Activated T-helper 1 cell treated with anti-CD3 and anti-CD28 coated beads, Interleukin-12 subunit alpha, Interleukin-12 subunit beta, Interleukin-2, Interleukin-4 antibody, amounts not matched to agents 30 ng/mL and 10 ng/mL and 1 ng/mL, durations not matched to agents 14 hours and 24 hours and 36 hours (primary cell): ENCODE measurements around the gene ALDH7A1. TPM values are rescaled to one million over a fixed set of nuclear protein-coding genes. Genes with fewer than 3 reads are reported as not detected.
"Not testable (repeated sequence)": the region's sequence is repeated elsewhere in the genome, so short reads cannot be mapped to it uniquely, and the experiment has no call there.

Experiments
- DNase-seq: peaks from one replicate; pipeline ENCODE4 v3.0.0; 2021; ENCODE audit warnings: low spot score
- H3K27ac Mint-ChIP-seq: one replicate; pipeline ENCODE4 v1.8.0; 2021; ENCODE audit warnings: mild to moderate bottlenecking, mixed read lengths
- H3K27me3 Mint-ChIP-seq: one replicate; pipeline ENCODE4 v1.8.0; 2022; ENCODE audit warnings: mild to moderate bottlenecking, moderate library complexity, mixed read lengths; ENCODE audit not compliant: insufficient read depth
- H3K36me3 Mint-ChIP-seq: one replicate; pipeline ENCODE4 v1.8.0; 2021; ENCODE audit warnings: low read depth, mixed read lengths
- H3K4me1 Mint-ChIP-seq: one replicate; pipeline ENCODE4 v1.8.0; 2021; ENCODE audit warnings: low read depth, mixed read lengths
- H3K4me3 Mint-ChIP-seq: one replicate; pipeline ENCODE4 v1.8.0; 2021; ENCODE audit warnings: mild to moderate bottlenecking, moderate library complexity, mixed read lengths
- H3K9me3 Mint-ChIP-seq: one replicate; pipeline ENCODE4 v1.8.0; 2021; ENCODE audit warnings: mixed read lengths
- intact Hi-C: fragments of 100-400 bp; cut with micrococcal nuclease; formaldehyde crosslinking; loops from one replicate; pipeline ENCODE4 v1.15.1; 2024
- total RNA-seq: library from RNA; stranded (reverse); gene quantifications from 2 replicates; pipeline ENCODE4 v1.2.3, GENCODE V29; 2022

Gene ALDH7A1
- total RNA-seq, 1 donor from 2014 or later, result 0.70 TPM

DNA sequence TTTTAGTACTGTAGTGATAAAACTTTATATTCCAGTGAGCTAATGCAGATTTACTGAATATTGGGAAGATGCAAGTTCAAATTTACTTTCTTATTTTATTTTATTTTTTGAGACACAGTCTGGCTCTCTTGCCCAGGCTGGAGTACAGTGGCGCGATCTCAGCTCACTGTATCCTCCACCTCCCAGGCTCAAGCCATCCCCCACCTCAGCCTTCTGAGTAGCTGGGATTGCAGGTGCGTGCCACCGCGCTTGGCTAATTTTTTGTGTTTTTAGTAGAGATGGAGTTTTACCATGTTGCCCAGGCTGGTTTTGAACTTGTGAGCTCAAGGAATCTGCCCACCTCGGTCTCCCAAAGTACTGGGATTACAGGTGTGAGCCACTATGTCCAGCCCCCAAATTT, 15.6 kb upstream of the ALDH7A1 start:
- H3K36me3 Mint-ChIP-seq, result peaks cover 25% of the 10 kb centered on the region
- no peak for DNase-seq
- no peaks in the 10 kb centered on the region for H3K9me3 Mint-ChIP-seq
- peaks cover 50% of the 10 kb centered on the region for H3K4me1 Mint-ChIP-seq
- no peak overlapping the region for H3K27ac Mint-ChIP-seq
- H3K4me3 Mint-ChIP-seq, result no peak overlapping the region
- no peaks in the 10 kb centered on the region for H3K27me3 Mint-ChIP-seq
- intact Hi-C loops, result no loop called here

DNA sequence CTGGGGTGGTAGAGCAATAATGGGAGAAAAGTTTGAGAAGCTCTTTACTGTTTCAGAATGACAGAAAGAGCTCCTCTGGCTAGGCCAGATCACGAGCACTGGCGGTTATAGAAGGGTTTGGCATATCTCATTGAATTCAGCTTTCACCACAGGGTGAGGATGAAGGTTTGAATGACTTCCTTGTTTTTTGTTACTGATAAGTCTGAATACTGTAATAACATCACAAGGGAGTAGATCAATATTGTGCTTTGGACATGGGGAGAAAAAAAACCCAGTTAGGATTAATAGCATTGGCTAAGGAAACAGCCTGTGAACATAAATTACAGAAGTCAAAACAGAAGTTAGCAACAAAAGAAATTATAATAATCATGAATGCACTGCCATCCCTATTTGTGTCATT, 15.1 kb upstream of the ALDH7A1 start:
- Mint-ChIP-seq H3K27ac (no peak overlapping the region), H3K4me1 (peaks cover 51% of the 10 kb centered on the region), H3K4me3 (no peak overlapping the region), H3K36me3 (peaks cover 24% of the 10 kb centered on the region), H3K27me3 (no peaks in the 10 kb centered on the region), H3K9me3 (no peaks in the 10 kb centered on the region)
- intact Hi-C loops, result no loop called here
- DNase-seq, result no peak

DNA sequence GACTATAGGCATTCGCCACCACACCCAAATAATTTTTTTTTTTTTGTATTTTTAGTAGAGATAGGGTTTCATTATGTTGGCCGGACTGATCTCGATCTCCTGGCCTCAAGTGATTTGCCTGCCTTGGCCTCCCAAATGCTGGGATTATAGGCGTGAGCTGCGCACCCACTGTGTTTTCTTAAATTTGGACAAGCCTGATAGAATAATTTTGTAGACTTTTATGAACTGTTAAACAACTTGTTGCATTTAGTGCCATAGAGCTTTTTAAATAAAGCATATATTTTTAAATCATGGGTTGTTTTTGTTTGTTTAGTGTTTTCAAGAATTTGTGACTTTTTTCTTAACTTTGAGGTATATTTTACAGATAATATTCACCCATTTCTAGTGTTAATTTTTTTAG, 10.5 kb upstream of the ALDH7A1 start:
- peak overlapping the region; percentile 24 for H3K4me3 Mint-ChIP-seq
- no peak overlapping the region for H3K27ac Mint-ChIP-seq
- H3K4me1 Mint-ChIP-seq, result peaks cover 55% of the 10 kb centered on the region
- no peaks in the 10 kb centered on the region for H3K27me3 Mint-ChIP-seq
- no peaks in the 10 kb centered on the region for H3K9me3 Mint-ChIP-seq
- peaks cover 25% of the 10 kb centered on the region for H3K36me3 Mint-ChIP-seq
- intact Hi-C loops, result no loop called here
- no peak for DNase-seq

DNA sequence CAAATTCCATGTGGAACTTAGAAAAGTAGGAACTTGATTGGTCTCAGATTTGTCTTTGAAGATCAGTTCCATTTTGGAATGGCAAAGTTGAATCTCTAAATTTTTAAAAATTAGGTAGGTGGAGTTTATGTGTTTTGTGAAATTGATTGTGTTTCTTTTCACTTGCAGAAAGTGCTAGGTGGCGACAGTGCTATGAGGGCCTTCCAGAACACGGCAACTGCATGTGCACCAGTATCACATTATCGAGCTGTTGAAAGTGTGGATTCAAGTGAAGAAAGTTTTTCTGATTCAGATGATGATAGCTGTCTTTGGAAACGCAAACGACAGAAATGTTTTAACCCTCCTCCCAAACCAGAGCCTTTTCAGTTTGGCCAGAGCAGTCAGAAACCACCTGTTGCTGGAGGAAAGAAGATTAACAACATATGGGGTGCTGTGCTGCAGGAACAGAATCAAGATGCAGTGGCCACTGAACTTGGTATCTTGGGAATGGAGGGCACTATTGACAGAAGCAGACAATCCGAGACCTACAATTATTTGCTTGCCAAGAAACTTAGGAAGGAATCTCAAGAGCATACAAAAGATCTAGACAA, 8.5 kb upstream of the ALDH7A1 start:
- intact Hi-C loops, result loop anchor here (5.0 kb wide), 4 partner anchors 156 to 1479 kb away; partner anchors contain the start of gene SLC12A2
- H3K27ac Mint-ChIP-seq, result no peak overlapping the region
- peak overlapping the region; percentile 47 for H3K4me3 Mint-ChIP-seq
- H3K4me1 Mint-ChIP-seq, result peaks cover 50% of the 10 kb centered on the region
- DNase-seq, result no peak
- no peaks in the 10 kb centered on the region for H3K9me3 Mint-ChIP-seq
- peaks cover 2% of the 10 kb centered on the region for H3K27me3 Mint-ChIP-seq
- H3K36me3 Mint-ChIP-seq, result peaks cover 17% of the 10 kb centered on the region

DNA sequence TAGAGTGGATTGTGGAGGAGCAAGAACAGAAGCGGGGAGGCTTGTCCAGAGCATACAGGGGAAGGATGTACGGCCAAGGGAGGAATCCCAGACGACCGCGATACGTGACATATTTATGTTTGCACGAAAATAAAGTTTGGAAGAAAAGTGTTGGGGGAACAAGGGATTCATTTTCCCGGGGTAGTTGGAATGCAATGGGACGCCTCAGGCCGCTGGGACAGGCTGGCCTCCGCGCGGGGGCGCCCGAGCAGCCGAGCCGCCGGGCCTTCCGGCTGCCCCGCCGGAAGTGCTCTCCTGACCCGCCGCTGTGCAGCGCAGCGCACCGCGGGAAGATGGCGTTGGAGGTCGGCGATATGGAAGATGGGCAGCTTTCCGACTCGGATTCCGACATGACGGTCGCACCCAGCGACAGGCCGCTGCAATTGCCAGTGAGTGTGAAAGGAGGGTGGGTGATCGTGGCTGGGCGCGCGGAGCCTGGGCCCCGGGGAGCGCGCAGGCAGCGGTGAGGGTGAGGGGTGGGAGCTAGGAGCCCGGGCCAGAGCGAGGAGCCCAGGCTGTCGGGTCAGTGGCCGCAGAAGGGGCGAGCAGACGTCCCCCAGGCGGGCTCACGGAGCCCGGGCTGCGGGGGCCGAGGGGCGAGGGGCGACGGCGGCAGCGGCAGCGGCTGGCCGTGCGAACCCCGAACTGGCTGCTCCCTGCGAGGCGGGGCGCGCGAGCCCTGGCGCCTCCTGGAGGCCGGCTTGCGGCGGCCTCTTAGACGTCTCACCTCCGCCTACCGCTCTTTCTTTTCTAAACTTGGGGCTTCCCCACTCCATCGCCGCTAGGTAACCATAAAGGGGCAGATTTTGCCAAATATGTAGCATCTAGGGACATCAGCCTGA, 5.9 kb upstream of the ALDH7A1 start, which contains the start of gene PHAX:
TSS of gene PHAX (plus strand) at position 317 of the 881 bp plus-strand sequence. CDS start at position 333, 16 bp downstream.
- peaks cover 33% of the 10 kb centered on the region for H3K4me1 Mint-ChIP-seq

DNA sequence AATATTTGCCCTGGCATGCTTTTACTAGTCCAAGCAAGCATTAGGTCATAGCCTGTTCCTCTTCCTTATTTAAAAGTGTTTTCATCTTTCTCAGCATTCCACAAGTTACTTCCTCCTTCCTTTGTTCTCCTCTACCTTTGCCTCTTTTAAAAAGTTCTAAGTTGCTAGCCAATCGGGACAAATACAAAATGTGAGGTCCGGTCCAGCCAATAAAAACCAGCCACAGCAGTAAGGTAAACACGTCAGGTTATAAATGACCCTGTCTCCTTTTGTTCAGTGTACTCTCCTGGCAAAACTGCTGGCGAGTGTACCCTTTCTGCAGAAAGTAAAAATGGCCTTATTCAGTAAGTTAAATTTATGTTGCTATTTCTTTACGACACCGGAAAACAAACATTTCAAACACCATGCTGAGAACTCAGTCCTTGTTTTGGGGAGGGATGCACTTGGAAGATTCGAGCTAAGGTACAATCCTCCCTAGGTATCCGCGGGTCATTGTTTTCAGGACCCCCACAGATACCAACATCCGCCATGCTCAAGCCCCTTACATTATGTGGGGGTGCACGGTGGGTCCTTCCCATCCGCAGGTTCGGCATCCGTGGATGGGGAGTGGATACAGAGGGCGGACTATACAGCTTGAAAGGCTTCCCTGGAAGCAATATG, 5.1 kb upstream of the ALDH7A1 start:
- DNase-seq, result not testable (repeated sequence)
- intact Hi-C loops, result loop anchor here (2.0 to 5.0 kb wide), 10 partner anchors 61 to 1482 kb away; partner anchors contain the start of genes GRAMD2B, PRRC1 and SLC12A2
- H3K27me3 Mint-ChIP-seq, result peaks cover 14% of the 10 kb centered on the region

More for the DNA sequence above, 5.9 kb upstream of the ALDH7A1 start, which contains the start of gene PHAX:
- Mint-ChIP-seq H3K4me3 (peak within 1 kb of the TSS; percentile 95), H3K9me3 (no peaks in the 10 kb centered on the region), H3K27me3 (peaks cover 10% of the 10 kb centered on the region), H3K27ac (peak within 1 kb of the TSS; percentile 97), H3K36me3 (peaks cover 14% of the 10 kb centered on the region)
- intact Hi-C loops, result loop anchor here (1.0 to 5.0 kb wide), 14 partner anchors 62 to 1481 kb away; partner anchors contain the start of genes GRAMD2B, MARCHF3, PRRC1 and SLC12A2
- peak; percentile 72 for DNase-seq

DNA sequence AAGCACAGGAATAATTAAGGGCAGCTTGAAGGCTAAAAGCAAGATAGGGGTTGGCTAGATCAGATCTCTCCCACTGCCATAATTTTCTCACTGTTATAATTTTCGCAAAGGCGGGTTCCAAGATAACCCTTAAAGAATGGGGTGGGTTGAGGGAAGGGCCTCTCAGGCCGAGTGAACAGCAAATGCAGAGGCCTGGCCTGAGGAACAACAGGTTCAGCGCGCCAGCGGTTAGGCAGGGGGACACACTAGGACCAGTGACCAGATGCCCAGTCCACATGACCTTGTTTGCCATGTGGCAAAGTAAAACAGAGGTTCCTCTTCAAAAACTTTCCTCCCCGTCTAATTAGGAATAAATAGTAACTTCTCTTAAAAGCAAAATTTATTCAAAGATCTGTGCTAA, 4.5 kb upstream of the ALDH7A1 start:
- Mint-ChIP-seq H3K27ac (no peak overlapping the region), H3K36me3 (peaks cover 12% of the 10 kb centered on the region), H3K4me1 (peaks cover 35% of the 10 kb centered on the region), H3K9me3 (no peaks in the 10 kb centered on the region), H3K27me3 (peaks cover 18% of the 10 kb centered on the region), H3K4me3 (no peak overlapping the region)
- no peak for DNase-seq
- intact Hi-C loops, result no loop called here

More for the DNA sequence above, 5.1 kb upstream of the ALDH7A1 start:
- Mint-ChIP-seq H3K4me3 (peak overlapping the region; percentile 95), H3K4me1 (peaks cover 30% of the 10 kb centered on the region), H3K27ac (peak overlapping the region; percentile 91), H3K36me3 (peaks cover 12% of the 10 kb centered on the region)
- not testable (repeated sequence) for H3K9me3 Mint-ChIP-seq

DNA sequence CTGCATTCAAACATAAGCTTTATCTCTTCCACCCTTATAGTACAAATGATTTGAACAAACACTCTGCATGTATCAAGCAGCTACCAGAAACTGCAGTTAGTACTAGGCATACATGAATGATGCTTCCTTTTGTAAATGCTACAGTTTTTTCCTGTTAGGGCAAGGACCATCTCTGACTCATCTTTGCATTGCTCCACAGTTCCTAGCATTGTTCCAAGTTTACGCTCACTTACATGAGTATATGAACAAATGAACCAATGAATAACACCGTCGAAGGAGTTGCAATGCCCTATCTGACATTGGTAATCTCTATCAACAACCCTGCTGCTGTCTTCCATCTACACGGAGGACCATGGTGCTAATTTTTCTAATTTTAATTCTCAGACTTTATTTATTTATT, 2.1 kb upstream of the ALDH7A1 start:
- Mint-ChIP-seq H3K27ac (no peak overlapping the region), H3K9me3 (no peaks in the 10 kb centered on the region), H3K27me3 (peaks cover 35% of the 10 kb centered on the region), H3K4me3 (no peak overlapping the region), H3K36me3 (peaks cover 2% of the 10 kb centered on the region), H3K4me1 (peaks cover 26% of the 10 kb centered on the region)
- intact Hi-C loops, result no loop called here
- DNase-seq, result no peak

DNA sequence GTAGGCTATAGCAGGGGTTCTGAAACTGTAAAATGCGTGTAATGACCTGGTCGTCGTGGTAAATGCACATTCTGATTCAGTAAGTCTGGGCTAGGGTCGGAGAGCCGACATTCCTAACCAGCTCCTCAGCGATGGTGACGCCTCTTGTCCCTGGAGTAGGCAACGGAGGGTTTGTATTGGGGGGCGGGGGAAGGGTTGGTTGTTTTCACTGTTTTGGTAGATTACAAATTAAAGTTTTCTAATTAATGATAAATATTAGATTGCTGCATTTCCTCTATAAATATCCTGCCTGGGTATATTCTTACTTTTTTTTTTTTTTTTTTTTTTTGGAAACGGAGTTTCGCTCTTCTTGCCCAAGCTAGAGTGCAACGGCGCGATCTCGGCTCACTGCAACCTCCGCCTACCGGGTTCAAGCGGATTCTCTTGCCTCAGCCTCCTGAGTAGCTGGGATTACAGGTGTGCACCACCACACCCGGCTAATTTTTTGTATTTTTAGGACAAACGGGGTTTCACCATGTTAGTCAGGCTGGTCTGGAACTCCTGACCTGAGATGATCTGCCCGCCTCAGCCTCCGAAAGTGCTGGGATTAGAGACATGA, 566 bp upstream of the ALDH7A1 start:
- intact Hi-C loops, result no loop called here
- H3K36me3 Mint-ChIP-seq, result no peaks in the 10 kb centered on the region
- H3K4me3 Mint-ChIP-seq, result peak overlapping the region; percentile 58
- no peaks in the 10 kb centered on the region for H3K9me3 Mint-ChIP-seq
- peaks cover 37% of the 10 kb centered on the region for H3K27me3 Mint-ChIP-seq
- H3K4me1 Mint-ChIP-seq, result peaks cover 19% of the 10 kb centered on the region
- DNase-seq, result no peak
- H3K27ac Mint-ChIP-seq, result no peak overlapping the region

DNA sequence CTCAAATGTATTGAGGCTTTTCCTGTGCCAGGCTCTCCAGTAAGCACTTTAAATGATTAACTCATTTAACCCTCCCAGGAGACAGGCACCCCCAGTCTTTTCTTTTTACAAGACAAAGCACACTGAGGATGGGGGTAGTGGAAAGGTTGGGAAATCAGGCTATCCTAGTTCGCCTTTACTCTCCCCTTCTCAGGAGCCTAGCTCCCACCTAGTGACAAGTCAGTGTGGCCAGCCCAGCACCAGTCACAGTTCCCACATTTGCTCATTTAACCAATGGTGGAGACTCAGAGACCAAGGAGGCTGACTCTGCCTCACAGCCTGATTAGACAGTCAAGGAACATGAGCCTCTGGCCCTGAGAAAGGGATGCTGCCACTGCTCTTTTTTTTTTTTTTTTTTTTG, 3.5 kb downstream of the ALDH7A1 start:
- peaks cover 15% of the 10 kb centered on the region for H3K4me1 Mint-ChIP-seq
- H3K4me3 Mint-ChIP-seq, result no peak overlapping the region
- no peaks in the 10 kb centered on the region for H3K9me3 Mint-ChIP-seq
- peaks cover 34% of the 10 kb centered on the region for H3K27me3 Mint-ChIP-seq
- DNase-seq, result no peak
- no peak overlapping the region for H3K27ac Mint-ChIP-seq
- no peaks in the 10 kb centered on the region for H3K36me3 Mint-ChIP-seq
- intact Hi-C loops, result no loop called here

DNA sequence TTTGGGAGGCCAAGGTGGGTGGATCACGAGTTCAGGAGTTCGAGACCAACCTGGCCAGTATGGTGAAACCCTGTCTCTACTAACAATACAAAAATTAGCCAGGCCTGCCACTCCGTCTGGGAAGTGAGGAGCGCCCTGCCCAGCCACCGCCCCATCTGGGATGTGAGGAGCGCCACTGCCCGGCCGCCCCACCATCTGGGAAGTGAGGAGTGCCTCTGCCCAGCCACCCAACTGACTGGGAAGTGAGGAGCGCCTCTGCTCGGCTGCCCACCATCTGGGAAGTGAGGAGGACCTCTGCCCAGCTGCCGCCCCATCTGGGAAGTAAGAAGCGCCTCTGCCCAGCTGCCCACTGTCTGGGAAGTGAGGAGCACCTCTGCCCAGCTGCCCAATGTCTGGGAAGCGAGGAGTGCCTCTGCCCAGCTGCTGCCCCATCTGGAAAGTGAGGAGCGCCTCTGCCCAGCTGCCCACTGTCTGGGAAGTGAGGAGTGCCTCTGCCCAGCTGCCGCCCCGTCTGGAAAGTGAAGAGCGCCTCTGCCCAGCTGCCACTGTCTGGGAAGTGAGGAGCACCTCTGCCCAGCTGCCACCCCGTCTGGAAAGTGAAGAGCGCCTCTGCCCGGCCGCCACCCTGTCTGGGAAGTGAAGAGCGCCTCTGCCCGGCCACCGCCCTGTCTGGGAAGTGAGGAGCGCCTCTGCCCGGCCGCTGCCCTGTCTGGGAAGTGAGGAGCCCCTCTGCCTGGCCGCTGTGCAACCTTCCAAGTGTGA, 5.3 kb downstream of the ALDH7A1 start:
- intact Hi-C loops, result no loop called here
- Mint-ChIP-seq H3K27me3 (peaks cover 21% of the 10 kb centered on the region), H3K4me1 (peaks cover 7% of the 10 kb centered on the region), H3K27ac (no peak overlapping the region), H3K9me3 (no peaks in the 10 kb centered on the region), H3K4me3 (no peak overlapping the region), H3K36me3 (no peaks in the 10 kb centered on the region)
- DNase-seq, result no peak
